ENCODE results near the gene LEKR1. TPM values are rescaled to one million over a fixed set of nuclear protein-coding genes. Genes with fewer than 3 reads are reported as not detected.

LEKR1 gene
- total and polyA plus RNA-seq, 2 of the 13 experiments (the other 11 are each of a cell fraction or from before 2014, with no cell fraction given) = 0.49 to 1.5 TPM

GRCh38 chr3:157081626-157082210, 255.6 kb downstream of the LEKR1 start (continued):
- TF ChIP-seq, protein P1, sequence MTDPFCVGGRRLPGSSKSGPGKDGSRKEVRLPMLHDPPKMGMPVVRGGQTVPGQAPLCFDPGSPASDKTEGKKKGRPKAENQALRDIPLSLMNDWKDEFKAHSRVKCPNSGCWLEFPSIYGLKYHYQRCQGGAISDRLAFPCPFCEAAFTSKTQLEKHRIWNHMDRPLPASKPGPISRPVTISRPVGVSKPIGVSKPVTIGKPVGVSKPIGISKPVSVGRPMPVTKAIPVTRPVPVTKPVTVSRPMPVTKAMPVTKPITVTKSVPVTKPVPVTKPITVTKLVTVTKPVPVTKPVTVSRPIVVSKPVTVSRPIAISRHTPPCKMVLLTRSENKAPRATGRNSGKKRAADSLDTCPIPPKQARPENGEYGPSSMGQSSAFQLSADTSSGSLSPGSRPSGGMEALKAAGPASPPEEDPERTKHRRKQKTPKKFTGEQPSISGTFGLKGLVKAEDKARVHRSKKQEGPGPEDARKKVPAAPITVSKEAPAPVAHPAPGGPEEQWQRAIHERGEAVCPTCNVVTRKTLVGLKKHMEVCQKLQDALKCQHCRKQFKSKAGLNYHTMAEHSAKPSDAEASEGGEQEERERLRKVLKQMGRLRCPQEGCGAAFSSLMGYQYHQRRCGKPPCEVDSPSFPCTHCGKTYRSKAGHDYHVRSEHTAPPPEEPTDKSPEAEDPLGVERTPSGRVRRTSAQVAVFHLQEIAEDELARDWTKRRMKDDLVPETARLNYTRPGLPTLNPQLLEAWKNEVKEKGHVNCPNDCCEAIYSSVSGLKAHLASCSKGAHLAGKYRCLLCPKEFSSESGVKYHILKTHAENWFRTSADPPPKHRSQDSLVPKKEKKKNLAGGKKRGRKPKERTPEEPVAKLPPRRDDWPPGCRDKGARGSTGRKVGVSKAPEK (CRISPR knock-in tag; IDR thresholded peaks at IDR 0.05; ENCODE audit: borderline replicate concordance) = no peak
- peak; percentile 48; the same call in 1 of the 2 replicates for TF ChIP-seq HNRNPL (IDR thresholded peaks at IDR 0.05; ENCODE audit: low read depth, low read length)
- peak; percentile 42; the same call in 1 of the 2 replicates for TF ChIP-seq ZBTB26 (CRISPR knock-in tag; IDR thresholded peaks at IDR 0.05; ENCODE audit: borderline replicate concordance)
- no peak for TF ChIP-seq ZSCAN12 (CRISPR knock-in tag; IDR thresholded peaks at IDR 0.05)
- no peak for TF ChIP-seq TCF7 (IDR thresholded peaks at IDR 0.05; ENCODE audit: low read depth)
- no peak for TF ChIP-seq ZNF136 (CRISPR knock-in tag; IDR thresholded peaks at IDR 0.05; ENCODE audit: low read depth)
- peak in 1 of 2 experiments; percentile 41; a peak in 1 of 4 replicates for TF ChIP-seq KLF16 (CRISPR knock-in tag; IDR thresholded peaks at IDR 0.05)
- TF ChIP-seq TARDBP (CRISPR knock-in tag; IDR thresholded peaks at IDR 0.05) = no peak
- no peak for TF ChIP-seq KLF13 (CRISPR knock-in tag; IDR thresholded peaks at IDR 0.05)
- TF ChIP-seq ZNF513 (CRISPR knock-in tag; conservative IDR thresholded peaks at IDR 0.05) = no peak
- peak; percentile 49; the same call in 1 of the 2 replicates for TF ChIP-seq TFE3 (CRISPR knock-in tag; IDR thresholded peaks at IDR 0.05)
- no peak for TF ChIP-seq REXO4 (CRISPR knock-in tag; IDR thresholded peaks at IDR 0.05; ENCODE audit: borderline replicate concordance)
- no peak for TF ChIP-seq SIX4 (CRISPR knock-in tag; IDR thresholded peaks at IDR 0.05)
- TF ChIP-seq SOX5 (CRISPR knock-in tag; IDR thresholded peaks at IDR 0.05; ENCODE audit: borderline replicate concordance) = peak; percentile 48
- 0 out of 2 replicates have a peak, but pooled peaks have one; percentile 51 for TF ChIP-seq ZNF333 (CRISPR knock-in tag; IDR thresholded peaks at IDR 0.05; ENCODE audit: borderline replicate concordance)
- TF ChIP-seq POLR2A (IDR thresholded peaks at IDR 0.05; ENCODE audit: insufficient read depth in 1 of 2, low read depth in 2 of 2, low read length in 2 of 2) = no peak
- TF ChIP-seq PPARG (CRISPR knock-in tag; conservative IDR thresholded peaks at IDR 0.05) = 0 out of 2 replicates have a peak, but pooled peaks have one; percentile 20
- TF ChIP-seq SALL1 (CRISPR knock-in tag; IDR thresholded peaks at IDR 0.05) = peak; percentile 72; the same call in 1 of the 2 replicates
- TF ChIP-seq ZC3H13 (CRISPR knock-in tag; IDR thresholded peaks at IDR 0.05) = no peak
- TF ChIP-seq DMAP1 (CRISPR knock-in tag; IDR thresholded peaks at IDR 0.05) = peak; percentile 31; the same call in 1 of the 2 replicates
- peak; percentile 53; the same call in 1 of the 2 replicates for TF ChIP-seq ZMYM4 (CRISPR knock-in tag; IDR thresholded peaks at IDR 0.05)
- TF ChIP-seq CC2D1A (CRISPR knock-in tag; IDR thresholded peaks at IDR 0.05) = no peak
- TF ChIP-seq MED1 (CRISPR knock-in tag; IDR thresholded peaks at IDR 0.05) = 0 out of 2 replicates have a peak, but pooled peaks have one; percentile 15
